Activated naive CD8-positive, alpha-beta T cell treated with anti-CD3 and anti-CD28 coated beads, Interleukin-2, amount 10 ng/mL, durations not matched to agents 7 days and 5 days (primary cell): ENCODE data around the gene ZMYND10. TPM values are rescaled to one million over a fixed set of nuclear protein-coding genes. Genes with fewer than 3 reads are reported as not detected.
"Not testable (repeated sequence)": the region's sequence is repeated elsewhere in the genome, so short reads cannot be mapped to it uniquely, and the experiment has no call there.

Experiments
- ATAC-seq: fragments of 150-1000 bp; cut with Tn5 transposase; one replicate; pipeline ENCODE4 v1.10.0; 2021; ENCODE audit warnings: low read depth, moderate library complexity
- POLR2A ChIA-PET: fragments of 350-600 bp; sonication (Branson Sonifier 250); formaldehyde crosslinking; loops from one replicate; lab custom pipeline; 2021; ENCODE audit warnings: antibody characterized with exemption; lab: Charles Lee
- DNase-seq: peaks from one replicate; pipeline ENCODE4 v3.0.0; 2021
- H3K27ac Mint-ChIP-seq: one replicate; pipeline ENCODE4 v1.8.0; 2022; ENCODE audit warnings: mild to moderate bottlenecking, mixed read lengths
- H3K27me3 Mint-ChIP-seq: one replicate; pipeline ENCODE4 v1.8.0; 2022; ENCODE audit warnings: mild to moderate bottlenecking, moderate library complexity, mixed read lengths
- H3K36me3 Mint-ChIP-seq: one replicate; pipeline ENCODE4 v1.8.0; 2021; ENCODE audit warnings: mild to moderate bottlenecking, mixed read lengths
- H3K4me1 Mint-ChIP-seq: one replicate; pipeline ENCODE4 v1.8.0; 2021; ENCODE audit warnings: mixed read lengths
- H3K4me3 Mint-ChIP-seq: one replicate; pipeline ENCODE4 v1.8.0; 2022; ENCODE audit warnings: mild to moderate bottlenecking, moderate library complexity, mixed read lengths
- H3K9me3 Mint-ChIP-seq: one replicate; pipeline ENCODE4 v1.8.0; 2021; ENCODE audit warnings: mixed read lengths
- total RNA-seq, 2 experiments: library from RNA; stranded (reverse); gene quantifications; one replicate each; pipeline ENCODE4 v1.2.3, GENCODE V29; 2021

Gene ZMYND10
- total RNA-seq, 2 experiments from 2014 or later: 2.2 to 2.7 TPM

DNA sequence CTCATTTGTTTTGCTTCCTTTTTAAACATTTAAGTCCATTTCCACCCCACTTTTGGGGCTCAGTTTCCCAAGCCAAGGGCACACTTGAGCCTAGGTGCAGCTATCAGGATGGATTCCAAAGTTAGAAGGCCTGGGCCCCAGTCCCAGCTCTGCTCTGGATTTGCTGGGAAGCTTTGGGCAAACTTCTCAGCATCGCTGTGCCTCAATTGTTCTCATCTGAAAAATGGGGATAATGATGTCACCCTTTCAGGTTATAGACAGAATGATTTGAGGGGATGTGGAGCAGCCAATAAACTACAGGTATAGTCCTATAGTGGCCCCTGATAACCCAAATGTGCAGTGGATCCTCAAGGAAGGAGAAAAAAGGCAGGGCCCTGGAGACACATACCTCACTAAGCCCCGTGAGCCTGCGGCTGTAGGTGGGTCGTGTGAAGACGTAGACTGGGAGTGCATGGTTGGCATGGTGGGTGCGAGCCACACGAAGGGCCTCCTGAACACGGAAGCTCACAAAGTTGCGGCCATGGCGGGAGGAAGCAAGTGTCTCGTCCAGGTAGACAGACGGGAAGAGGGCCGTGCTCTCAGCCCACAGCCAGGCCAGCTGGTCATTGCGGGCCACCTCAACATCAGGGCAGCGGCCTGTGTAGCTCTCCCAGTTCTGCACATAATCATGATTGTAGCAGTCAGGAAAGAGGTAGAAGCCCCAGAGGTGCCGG, 26.2 kb downstream of the ZMYND10 start:
- Mint-ChIP-seq H3K9me3 (no peaks in the 10 kb centered on the region), H3K4me1 (peaks cover 25% of the 10 kb centered on the region), H3K36me3 (peaks cover 6% of the 10 kb centered on the region), H3K27ac (no peak overlapping the region), H3K27me3 (no peaks in the 10 kb centered on the region), H3K4me3 (no peak overlapping the region)
- DNase-seq (no peak), ATAC-seq (no peak)
- POLR2A ChIA-PET: interaction anchor here (1.1 kb wide), 1 partner anchor 20 kb away, joined by 3 read pairs; the partner anchor contains the start of genes HYAL3 and NAA80

DNA sequence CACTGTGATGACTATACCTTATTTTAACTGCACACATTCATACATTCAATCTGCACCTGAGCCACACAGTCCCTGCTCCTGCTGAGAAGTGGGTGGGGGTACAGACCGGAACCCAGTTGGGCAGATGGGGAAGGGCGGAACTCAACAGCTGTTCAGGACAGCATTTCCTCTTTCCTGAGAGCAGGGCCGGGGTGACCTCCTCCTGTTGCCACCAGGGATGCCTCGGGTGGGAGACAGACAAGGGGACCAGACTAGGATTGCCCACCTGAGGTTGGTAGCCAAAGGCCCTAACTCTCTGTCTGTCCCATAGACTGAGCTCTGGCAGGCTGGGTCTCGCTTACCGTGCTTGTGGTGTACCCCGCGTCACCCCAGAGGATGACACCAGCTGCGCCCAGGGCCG, 26.9 kb downstream of the ZMYND10 start:
- POLR2A ChIA-PET: interaction anchor here (0.5 to 1.6 kb wide), 4 partner anchors 19 to 308 kb away, joined by 3 to 4 read pairs (median 4); partner anchors contain the start of genes CYB561D2, HYAL3, NAA80 and NPRL2
- Mint-ChIP-seq H3K27ac (no peak overlapping the region), H3K36me3 (peaks cover 6% of the 10 kb centered on the region), H3K9me3 (no peaks in the 10 kb centered on the region), H3K27me3 (no peaks in the 10 kb centered on the region), H3K4me1 (peaks cover 25% of the 10 kb centered on the region), H3K4me3 (no peak overlapping the region)
- ATAC-seq (no peak), DNase-seq (no peak)

DNA sequence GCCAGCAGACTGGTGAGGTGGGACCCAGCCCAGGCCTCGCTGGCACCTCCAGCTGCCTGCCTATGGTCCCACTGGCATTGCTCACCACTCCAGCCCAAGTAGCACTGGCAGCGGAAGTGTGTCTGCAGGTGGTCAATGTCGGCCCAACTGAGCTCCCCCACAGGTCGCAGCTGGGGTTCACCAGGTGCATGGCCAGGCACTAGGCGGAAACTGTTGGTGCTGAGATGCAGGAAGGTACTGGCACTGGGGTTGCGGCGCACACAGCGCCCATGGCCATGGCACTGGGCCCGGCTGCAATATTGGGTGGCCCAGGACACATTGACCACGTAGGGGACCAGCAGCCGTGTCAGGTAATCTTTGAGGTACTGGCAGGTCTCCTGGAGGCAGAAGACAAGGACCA, 27.4 kb downstream of the ZMYND10 start:
- POLR2A ChIA-PET: interaction anchor here (0.5 to 1.6 kb wide), 4 partner anchors 10 to 309 kb away, joined by 3 to 5 read pairs (median 4); partner anchors contain the start of genes CYB561D2, NPRL2 and TUSC2
- H3K27ac Mint-ChIP-seq: no peak overlapping the region
- DNase-seq (no peak), ATAC-seq (no peak)
- H3K9me3 Mint-ChIP-seq: no peaks in the 10 kb centered on the region
- peaks cover 6% of the 10 kb centered on the region for H3K36me3 Mint-ChIP-seq
- no peak overlapping the region for H3K4me3 Mint-ChIP-seq
- H3K27me3 Mint-ChIP-seq: no peaks in the 10 kb centered on the region
- H3K4me1 Mint-ChIP-seq: peaks cover 25% of the 10 kb centered on the region

DNA sequence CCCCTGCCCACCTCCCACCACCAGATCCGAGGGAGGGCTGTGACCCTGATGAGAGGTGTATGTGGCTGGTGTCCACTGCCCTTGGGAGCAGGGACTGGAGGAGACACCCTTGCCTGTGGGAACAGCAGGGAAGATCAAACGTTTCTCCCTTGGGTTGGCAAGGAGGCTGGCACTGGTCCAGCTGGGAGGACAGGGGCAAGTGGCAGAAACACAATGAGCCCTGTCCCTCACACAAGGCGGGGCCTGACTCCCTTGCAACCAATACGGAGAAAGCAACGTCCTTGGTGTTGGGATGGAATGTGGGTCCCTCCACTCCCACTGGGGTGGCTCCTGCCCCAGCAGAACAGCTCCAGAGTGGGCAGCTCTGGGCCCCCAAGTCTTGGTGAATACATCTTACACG, 28.2 kb downstream of the ZMYND10 start:
- no peak for ATAC-seq
- Mint-ChIP-seq H3K4me1 (peaks cover 24% of the 10 kb centered on the region), H3K4me3 (no peak overlapping the region), H3K27ac (peak overlapping the region; percentile 88), H3K36me3 (peaks cover 6% of the 10 kb centered on the region), H3K27me3 (no peaks in the 10 kb centered on the region), H3K9me3 (no peaks in the 10 kb centered on the region)
- POLR2A ChIA-PET: interaction anchor here (0.6 to 3.5 kb wide), 11 partner anchors 10 to 295 kb away, joined by 3 to 17 read pairs (median 3); partner anchors contain the start of genes CISH, CYB561D2, HYAL3 and IFRD2
- no peak for DNase-seq

DNA sequence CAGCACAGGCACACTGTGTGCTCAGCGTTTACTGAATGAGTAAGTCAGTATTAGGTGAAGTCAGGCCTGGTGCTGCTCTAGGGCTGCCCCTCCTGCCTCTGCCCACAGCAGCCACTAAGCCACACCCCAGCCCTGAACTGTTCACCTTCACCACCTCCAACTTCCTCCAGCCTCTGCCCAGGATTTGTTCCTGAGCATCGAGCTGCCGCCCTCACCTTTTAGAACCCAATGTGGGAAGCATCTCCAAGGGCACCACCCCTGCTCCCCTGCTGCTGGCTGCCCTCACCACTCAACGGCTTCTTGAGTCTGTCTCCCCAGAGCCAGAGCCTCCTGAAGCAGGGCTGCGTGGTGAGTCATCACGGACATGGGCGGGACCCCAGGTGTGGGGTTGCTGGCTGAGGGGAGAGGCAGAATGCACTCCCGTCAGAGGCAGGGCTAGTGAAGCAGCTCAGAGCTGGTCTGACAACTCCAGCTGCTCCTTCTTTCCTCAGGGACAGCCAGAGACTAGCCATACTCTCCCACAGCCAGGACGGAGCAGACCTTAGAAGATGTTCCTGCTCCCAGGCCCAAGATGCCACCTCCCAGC, 28.8 kb downstream of the ZMYND10 start:
- peaks cover 6% of the 10 kb centered on the region for H3K36me3 Mint-ChIP-seq
- H3K27me3 Mint-ChIP-seq: no peaks in the 10 kb centered on the region
- peak overlapping the region; percentile 76 for H3K4me3 Mint-ChIP-seq
- peaks cover 24% of the 10 kb centered on the region for H3K4me1 Mint-ChIP-seq
- POLR2A ChIA-PET: interaction anchor here (0.8 to 3.5 kb wide), 8 partner anchors 11 to 295 kb away, joined by 3 to 17 read pairs (median 3); partner anchors contain the start of genes CISH, CYB561D2, HYAL3 and IFRD2
- peak; percentile 68 for DNase-seq
- peak; percentile 70 for ATAC-seq
- no peaks in the 10 kb centered on the region for H3K9me3 Mint-ChIP-seq
- H3K27ac Mint-ChIP-seq: peak overlapping the region; percentile 88

DNA sequence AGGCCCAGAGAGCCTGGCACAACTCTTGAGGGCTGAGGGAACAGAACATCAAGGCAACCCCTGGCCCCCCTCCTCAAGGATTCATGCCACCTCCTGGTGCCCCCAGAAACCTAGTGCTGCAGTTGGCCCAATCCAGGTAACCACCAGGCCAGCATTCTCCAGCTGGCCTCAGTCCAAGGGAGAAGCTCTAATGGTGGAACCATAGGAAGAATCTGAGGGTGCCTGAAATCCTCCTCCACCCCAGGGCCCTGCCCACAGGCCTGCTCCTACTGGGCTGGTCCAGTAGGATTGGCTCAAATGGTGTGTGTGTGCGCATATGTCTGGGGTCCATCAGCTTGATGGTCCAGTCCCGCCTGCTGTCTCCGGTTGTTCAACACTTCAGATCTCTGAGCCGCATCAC, 30.7 kb downstream of the ZMYND10 start:
- Mint-ChIP-seq H3K9me3 (no peaks in the 10 kb centered on the region), H3K27me3 (no peaks in the 10 kb centered on the region), H3K36me3 (peaks cover 6% of the 10 kb centered on the region), H3K4me1 (peaks cover 21% of the 10 kb centered on the region), H3K27ac (no peak overlapping the region), H3K4me3 (no peak overlapping the region)
- POLR2A ChIA-PET: interaction anchor here (1.2 to 3.5 kb wide), 3 partner anchors 13 to 23 kb away, joined by 5 to 17 read pairs (median 10); partner anchors contain the start of genes HYAL3, NAA80 and TUSC2
- ATAC-seq (no peak), DNase-seq (no peak)

DNA sequence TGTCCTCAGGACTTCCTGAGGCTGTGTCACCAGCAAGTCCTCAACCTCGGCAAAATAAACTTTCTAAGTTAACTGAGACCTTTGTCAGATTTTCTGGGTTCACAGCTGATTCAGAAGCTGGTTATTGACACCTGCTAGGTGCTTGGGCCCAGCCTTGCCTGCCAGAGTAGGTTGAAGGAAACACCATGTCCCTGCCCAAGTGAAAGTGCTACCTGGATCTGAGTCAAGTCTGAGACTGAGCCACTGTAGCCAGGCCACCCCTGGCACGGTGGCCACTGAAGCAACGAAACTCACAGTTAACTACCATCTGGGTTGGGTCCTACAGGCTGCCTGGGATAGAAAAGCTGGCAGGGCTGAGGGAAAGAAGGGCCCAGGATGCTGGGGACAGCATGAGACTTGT, 31.2 kb downstream of the ZMYND10 start:
- Mint-ChIP-seq H3K4me1 (peaks cover 21% of the 10 kb centered on the region), H3K4me3 (no peak overlapping the region), H3K9me3 (no peaks in the 10 kb centered on the region), H3K27me3 (no peaks in the 10 kb centered on the region), H3K36me3 (peaks cover 5% of the 10 kb centered on the region), H3K27ac (no peak overlapping the region)
- no peak for ATAC-seq
- POLR2A ChIA-PET: interaction anchor here (1.0 to 3.5 kb wide), 3 partner anchors 12 to 23 kb away, joined by 3 to 17 read pairs (median 10); partner anchors contain the start of genes HYAL3 and NAA80
- no peak for DNase-seq

DNA sequence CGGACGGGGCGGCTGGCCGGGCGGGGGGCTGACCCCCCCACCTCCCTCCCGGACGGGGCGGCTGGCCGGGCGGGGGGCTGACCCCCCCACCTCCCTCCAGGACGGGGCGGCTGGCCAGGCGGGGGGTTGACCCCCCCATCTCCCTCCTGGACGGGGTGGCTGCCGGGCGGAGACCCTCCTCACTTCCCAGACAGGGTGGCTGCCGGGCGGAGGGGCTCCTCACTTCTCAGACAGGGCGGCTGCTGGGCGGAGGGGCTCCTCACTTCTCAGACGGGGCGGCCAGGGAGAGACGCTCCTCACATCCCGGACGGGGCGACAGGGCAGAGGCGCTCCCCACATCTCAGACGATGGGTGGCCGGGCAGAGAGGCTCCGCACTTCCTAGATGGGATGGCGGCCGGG, 33.5 kb downstream of the ZMYND10 start:
- H3K9me3 Mint-ChIP-seq, DNase-seq, POLR2A ChIA-PET, H3K27ac Mint-ChIP-seq, H3K36me3 Mint-ChIP-seq, H3K27me3 Mint-ChIP-seq, H3K4me3 Mint-ChIP-seq, ATAC-seq: not testable (repeated sequence)
- peaks cover 13% of the 10 kb centered on the region for H3K4me1 Mint-ChIP-seq

DNA sequence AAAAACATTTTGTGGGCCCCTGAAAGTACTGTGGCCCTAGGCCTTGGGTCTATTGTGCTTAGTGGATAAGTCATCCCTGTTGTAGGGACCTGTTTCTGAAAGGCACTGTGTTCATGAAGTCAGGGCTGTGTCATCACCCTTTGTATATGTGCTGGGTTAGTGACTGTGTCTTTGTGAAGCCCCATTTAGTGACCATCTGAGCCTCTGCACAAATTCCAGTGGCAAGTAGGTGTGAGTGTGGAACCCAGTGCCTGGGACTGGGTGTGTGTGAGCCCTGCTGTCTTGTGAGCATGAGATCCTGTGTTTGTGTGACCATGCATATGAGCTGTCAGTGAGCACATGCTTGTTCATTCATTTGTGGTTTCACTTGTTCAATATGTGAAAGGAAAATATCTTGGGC, 40.9 kb downstream of the ZMYND10 start:
- Mint-ChIP-seq H3K36me3 (no peaks in the 10 kb centered on the region), H3K9me3 (no peaks in the 10 kb centered on the region), H3K27me3 (no peaks in the 10 kb centered on the region), H3K4me3 (no peak overlapping the region), H3K27ac (no peak overlapping the region), H3K4me1 (peaks cover 9% of the 10 kb centered on the region)
- POLR2A ChIA-PET: no interaction called here
- ATAC-seq (no peak), DNase-seq (no peak)

DNA sequence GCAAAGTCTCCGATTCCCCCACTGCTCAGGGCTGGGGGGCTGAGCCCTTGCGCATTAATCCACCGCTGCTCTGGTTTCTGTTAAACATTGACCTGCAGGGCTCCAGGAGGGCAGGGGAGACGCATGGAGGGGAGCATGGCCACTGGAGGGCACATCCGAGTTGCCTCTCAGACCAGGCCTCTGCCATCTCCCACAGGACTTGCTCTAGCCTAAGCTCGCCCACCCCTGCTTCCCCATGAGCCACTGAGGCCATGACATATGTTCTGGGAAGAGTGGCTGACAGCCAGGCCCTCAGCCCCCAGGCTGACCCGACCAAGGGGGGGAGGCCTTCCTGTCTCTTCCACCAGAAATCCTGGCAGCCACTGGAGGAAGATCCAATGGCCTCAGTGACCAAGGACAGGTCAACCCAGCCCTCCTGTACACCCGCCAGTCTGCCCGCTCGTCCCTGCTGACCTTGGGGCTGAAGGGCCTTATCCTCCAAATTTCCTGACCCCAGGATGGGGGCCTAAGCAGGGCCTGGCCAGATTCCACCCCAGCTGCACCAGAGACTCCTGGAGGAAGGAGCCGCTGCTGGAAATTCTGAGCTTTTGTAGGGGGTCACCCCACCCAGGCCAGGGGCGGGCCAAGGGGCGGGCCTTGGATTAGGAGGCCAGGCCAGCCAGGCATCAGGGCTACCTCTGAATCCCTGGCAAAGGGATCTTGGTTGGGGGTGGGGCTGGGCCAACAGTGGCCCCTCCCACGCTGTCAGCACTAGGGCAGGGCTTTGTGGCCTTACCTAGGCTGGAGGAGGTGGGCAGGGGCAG, 42.3 kb downstream of the ZMYND10 start, which contains the start of gene HYAL1:
Gene HYAL1, minus strand, starts transcription at position 562 of the 803 bp plus-strand sequence. CDS start 618 bp downstream, outside the sequence.
- DNase-seq (no peak), ATAC-seq (no peak)
- Mint-ChIP-seq H3K36me3 (no peaks in the 10 kb centered on the region), H3K4me1 (peaks cover 10% of the 10 kb centered on the region), H3K9me3 (no peaks in the 10 kb centered on the region), H3K4me3 (no peak within 1 kb of the TSS), H3K27me3 (no peaks in the 10 kb centered on the region), H3K27ac (no peak within 1 kb of the TSS)
- POLR2A ChIA-PET: no interaction called here

DNA sequence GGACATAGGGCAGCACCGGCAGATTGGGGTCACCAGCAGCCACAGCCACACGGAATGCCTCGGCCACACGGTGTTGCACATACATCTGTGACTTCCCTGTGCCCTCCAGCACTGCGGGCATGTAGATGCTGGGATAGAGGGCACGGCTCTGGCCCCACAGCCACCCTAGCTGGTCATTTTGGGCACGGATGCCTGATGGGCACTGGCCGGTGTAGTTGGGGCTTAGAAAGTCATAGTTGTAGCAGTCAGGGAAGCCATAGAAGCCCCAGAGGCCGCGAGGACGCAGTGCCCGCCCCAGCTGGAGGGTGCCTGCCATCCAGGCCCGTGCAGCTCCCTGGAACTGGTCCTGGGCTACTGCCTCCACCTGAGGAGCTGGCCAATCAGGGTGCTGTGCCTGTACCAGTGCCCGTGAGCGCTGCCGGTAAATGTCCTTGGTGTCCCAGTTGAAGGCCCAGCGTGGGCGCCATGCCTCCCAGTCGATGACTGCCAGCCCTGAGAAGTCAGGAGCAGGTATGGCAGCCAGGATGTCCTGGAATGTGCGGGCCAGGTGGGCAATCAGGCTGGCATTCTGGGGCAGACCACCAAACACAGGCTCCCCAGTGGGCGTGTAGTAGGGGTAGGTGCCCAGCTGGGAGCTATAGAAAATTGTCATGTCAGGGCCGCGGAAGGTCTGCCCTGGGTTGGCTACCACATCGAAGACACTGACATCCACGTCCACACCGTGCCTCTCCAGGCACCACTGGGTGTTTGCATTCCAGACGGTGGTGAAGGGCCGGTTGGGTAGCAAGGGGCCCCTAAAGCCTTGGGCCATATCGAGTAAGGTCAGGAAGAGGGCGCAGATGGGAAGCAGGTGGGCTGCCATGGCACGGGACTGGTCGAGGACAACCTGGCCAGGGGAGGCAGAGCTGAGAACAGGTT, 43.2 kb downstream of the ZMYND10 start:
- H3K27me3 Mint-ChIP-seq: no peaks in the 10 kb centered on the region
- DNase-seq: no peak
- H3K4me1 Mint-ChIP-seq: peaks cover 18% of the 10 kb centered on the region
- ATAC-seq: no peak
- H3K36me3 Mint-ChIP-seq: no peaks in the 10 kb centered on the region
- no peak overlapping the region for H3K4me3 Mint-ChIP-seq
- H3K27ac Mint-ChIP-seq: no peak overlapping the region
- H3K9me3 Mint-ChIP-seq: no peaks in the 10 kb centered on the region
- POLR2A ChIA-PET: interaction anchor here (0.7 to 0.9 kb wide), 2 partner anchors 12 to 980 kb away, joined by 3 to 4 read pairs; no protein-coding TSS in a partner anchor

DNA sequence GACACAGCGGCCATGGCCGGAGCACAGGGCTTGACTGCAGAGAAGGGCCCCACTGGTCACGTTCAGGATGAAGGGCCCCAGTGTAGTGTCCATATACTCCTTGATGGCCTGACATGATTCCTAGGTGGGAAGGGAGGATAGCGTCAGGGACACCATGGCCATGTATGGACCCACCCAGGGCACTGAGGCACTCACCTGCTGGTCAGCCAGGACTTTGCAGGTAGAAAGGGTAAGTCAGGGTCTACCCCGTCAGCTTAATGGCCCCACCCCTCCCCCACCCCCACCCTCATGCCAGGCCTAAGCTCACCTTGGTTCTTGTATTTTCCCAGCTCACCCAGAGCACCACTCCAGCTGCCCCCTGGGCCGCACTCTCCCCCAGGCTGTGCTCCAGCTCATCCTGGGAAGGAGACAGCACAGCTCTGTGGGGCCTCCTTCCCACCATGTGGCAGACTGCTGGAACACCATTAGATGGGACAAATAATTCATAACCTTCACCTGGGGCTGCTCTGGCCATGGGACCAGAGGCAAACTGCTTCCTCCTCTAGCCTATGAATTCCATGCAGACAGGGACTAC, 44.8 kb downstream of the ZMYND10 start:
- H3K9me3 Mint-ChIP-seq: no peaks in the 10 kb centered on the region
- POLR2A ChIA-PET: interaction anchor here (8.0 kb wide), 1 partner anchor 38 kb away, joined by 89 read pairs; the partner anchor contains the start of gene RASSF1
- peaks cover 18% of the 10 kb centered on the region for H3K4me1 Mint-ChIP-seq
- peak overlapping the region; percentile 98 for H3K27ac Mint-ChIP-seq
- H3K4me3 Mint-ChIP-seq: peak overlapping the region; percentile 96
- no peaks in the 10 kb centered on the region for H3K27me3 Mint-ChIP-seq
- peaks cover 1% of the 10 kb centered on the region for H3K36me3 Mint-ChIP-seq
- ATAC-seq: no peak
- no peak for DNase-seq
